DMS 273 (cell line): ENCODE measurements around the gene IGFBP7.
A peak's percentile ranks its signal among the peaks of the same experiment; 100 is the strongest.

Experiments
- DNase-seq: peaks from one replicate; lab custom pipeline; 2025; ENCODE audit not compliant: unreplicated experiment; lab: John Stamatoyannopoulos, UW

Gene IGFBP7

GRCh38 chr4:57098415-57098814 is 11.8 kb downstream of the IGFBP7 start:
- DNase-seq: no peak

DNA sequence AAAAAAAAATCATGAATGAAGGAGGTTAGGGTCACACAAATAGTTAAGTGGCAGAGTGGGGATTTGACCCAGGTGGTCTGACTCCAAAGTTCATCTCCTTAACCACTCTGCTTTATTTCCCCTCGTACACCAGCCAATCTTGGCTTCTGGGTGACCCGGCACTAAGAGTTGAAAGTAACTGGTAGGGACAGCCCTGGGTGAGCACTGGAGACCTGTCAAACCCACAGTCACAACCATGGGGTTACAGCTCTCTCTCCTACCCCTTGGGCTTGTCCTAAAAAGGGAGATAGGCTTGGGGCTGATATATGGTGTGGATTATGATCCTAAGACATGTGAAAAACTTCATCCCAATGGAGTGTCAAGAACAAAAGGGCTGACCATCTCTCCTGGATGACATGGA is 12.5 kb downstream of the IGFBP7 start:
- no peak for DNase-seq

DNA sequence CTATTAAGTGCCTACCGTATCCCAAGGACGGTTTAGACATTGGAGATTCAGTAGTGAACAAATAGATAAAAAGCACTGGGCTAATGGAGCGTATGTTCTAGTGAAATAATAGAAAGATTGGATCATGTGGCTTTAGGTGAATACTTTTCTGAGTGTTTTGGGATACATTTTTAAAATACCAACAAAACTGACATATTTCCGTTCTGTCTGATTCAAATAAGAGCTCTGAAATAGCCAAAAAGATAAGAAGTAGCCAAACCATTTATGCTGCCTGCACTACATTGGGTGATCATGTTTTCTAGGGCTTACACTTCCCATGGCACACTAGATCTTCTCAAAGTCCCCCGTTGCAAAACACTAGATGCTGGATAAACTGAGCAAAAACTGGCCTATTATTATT is 14.2 kb downstream of the IGFBP7 start:
- DNase-seq: no peak

GRCh38 chr4:57095245-57095644 is 14.9 kb downstream of the IGFBP7 start:
- DNase-seq: no peak

DNA sequence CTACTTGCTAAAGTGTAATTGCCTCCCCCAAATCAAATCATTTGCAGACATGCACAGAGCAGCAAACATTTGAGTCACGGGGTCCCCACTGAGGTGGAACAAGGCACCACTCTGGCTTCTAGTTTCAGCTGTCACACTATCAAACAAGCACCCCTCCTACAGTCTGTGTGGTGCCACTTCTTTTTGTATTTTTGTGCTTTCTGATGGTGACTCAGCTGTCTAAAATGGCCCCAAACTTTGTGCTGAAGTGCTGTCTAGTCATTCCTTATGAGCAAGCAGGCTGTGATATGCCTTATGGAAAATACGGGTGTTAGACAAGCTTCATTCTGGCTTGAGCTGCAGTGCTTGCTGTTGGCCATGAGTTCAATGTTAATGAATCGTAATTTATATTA is 15.4 kb downstream of the IGFBP7 start:
- DNase-seq: no peak

GRCh38 chr4:57093845-57094831 is 16.0 kb downstream of the IGFBP7 start:
- DNase-seq: no peak

GRCh38 chr4:57091657-57092162 is 18.5 kb downstream of the IGFBP7 start:
- no peak for DNase-seq

- DNase-seq: no peak
Measured at GRCh38 chr4:57090079-57090478, 20.1 kb downstream of the IGFBP7 start.

- no peak for DNase-seq
Measured at GRCh38 chr4:57089549-57089948, 20.6 kb downstream of the IGFBP7 start.

DNA sequence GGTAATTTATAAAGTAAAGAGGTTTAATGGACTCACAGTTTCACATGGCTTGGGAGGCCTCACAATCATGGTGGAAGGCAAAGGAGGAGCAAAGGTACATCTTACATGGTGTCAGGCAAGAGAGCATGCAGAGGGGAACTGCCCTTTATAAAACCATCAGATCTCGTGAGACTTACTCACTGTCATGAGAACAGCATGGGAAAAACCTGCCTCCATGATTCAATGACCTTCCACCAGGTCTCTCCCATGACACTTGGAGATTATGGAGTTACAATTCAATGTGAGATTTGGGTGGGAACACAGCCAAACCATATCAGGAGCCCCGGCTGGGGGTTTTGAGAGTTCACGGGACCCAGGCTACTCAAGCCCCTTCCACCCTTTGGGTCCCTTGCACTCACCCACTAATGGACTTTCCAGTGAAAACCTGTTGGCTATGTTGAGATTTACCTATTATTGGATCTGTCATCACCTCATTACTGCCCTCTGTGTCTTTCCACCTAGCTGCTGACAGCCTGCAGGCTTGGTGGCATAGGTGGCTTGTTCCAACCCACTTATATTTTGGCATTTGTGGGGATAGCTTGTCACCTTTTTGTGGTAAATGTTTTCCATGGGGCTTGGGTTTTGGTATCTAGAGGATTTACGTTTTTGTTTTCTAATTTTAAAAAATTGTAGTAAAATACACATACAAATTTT is 24.0 kb downstream of the IGFBP7 start:
- no peak for DNase-seq

- no peak for DNase-seq
Measured at GRCh38 chr4:57085278-57085677, 24.9 kb downstream of the IGFBP7 start.

DNA sequence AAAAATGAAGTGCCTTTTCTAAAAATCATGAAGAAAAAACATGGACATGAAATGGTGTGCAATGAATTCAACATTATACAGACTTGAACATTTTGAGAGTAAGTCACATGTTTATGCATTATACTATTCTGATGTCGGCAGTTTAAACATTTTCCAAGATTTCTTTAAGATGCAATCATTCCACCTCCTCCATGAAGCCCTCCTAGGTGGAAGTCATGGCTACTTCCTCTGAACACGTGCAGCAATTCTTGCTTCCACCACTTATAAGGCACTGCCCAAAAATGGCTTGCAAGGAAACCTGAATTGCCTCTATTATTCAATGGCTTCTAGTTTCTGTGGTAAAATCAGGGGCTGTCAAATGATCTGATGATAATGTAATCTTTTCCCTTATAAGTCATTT is 25.8 kb downstream of the IGFBP7 start:
- no peak for DNase-seq

GRCh38 chr4:57083090-57083489 is 27.1 kb downstream of the IGFBP7 start:
- DNase-seq: no peak

GRCh38 chr4:57081651-57082621 is 28.2 kb downstream of the IGFBP7 start:
- no peak for DNase-seq

DNA sequence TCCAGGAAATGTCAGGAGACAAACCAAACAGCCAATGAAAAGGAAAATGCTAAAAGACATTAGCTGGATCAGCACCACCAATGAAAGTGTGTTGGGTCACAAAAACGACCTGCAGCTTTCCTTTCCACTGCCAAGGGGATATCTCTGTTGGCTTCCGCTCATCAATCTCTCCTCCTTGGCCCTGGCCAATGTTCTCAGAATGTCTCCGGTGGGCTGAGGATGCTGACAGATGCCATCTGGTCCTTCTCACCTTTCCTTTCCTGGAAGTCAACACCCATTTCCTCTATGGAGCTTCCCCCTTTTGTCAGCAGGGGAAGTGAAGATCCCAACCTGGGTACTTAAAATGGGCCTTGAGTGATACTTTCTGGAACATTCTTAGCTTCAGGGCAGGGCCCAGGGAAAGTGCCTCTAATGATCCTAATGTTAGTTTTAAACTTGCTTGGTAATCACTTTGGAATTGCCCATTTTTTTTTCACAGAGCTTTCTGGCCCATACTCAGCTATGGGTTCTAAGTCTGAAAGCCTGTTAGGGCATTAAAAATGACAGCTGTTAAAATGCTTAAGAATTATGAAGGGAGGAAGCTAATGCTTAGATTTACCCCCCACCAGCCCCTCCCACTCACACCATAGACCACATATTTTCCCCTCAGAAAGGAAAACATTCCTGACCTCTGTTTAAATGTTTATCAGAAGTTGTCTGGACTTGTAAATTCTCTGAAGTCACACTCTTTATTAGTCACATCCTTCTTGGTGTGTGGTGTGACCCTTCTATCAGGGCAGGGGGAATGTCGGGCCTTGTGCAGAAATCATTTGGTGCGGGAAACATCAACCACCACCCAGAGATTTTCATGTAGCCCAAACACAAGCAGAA is 29.2 kb downstream of the IGFBP7 start:
- DNase-seq: no peak

GRCh38 chr4:57078685-57079521 is 31.3 kb downstream of the IGFBP7 start:
- peak; percentile 52 for DNase-seq

DNA sequence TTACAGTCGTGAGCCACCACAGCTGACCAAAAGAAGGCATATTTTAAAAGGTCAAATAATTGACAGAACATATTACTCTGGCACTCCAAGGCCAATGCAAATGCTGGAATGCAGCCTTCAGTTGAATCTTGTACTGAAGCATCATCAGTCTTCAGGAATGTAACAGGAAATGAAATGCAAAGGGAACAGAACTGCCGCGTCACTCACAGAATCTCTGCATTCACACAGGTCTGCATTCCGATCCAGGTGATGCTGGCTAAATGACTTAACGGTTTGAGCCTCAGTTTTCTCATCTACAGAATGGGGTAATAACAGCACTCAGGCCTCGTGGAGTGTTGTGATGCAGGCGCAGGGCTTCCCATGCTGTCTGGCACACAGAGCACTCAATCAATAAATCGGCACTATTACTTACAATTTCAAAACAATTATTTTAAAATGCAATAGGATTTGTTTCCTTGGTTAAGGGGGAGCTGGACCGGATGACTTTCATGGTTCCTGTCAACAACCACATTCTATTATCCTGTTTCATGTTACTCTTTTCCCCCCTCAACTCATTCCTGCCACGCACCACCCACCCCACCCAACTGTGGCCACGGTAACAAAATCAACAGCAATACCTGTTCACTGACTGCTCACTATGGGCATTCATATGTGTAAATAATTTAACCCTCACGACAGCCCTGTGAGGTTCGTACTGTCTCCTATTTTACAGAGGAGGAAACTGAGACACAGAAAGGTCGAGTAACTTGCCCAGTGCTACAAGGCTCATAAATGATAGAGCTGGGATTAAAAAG is 32.4 kb downstream of the IGFBP7 start:
- DNase-seq: no peak

DNA sequence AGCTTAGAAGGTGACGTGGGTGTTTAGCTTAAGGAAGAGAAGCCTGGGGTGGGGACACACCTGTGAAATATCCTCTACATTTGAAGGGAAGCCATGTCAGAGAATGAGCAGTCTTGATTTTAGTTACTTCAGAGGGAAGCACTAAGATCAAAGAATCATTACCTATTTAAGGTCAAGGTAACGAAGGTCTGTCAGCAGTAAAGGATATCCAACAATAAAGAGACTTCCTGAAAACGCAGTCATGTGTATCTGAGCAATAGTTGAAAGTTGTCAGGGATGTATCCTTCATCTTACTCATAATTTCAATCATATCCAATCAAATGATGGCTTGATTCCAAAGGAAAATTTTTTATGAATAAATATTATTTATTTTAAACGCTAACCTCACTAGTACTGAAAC is 33.5 kb downstream of the IGFBP7 start:
- no peak for DNase-seq
